SU-DHL-6 (cell line): ENCODE measurements around the gene EEF2.

ENCODE experiments used
- CTCF ChIP-seq: fragments of 200-600 bp; sonication (generic); IDR thresholded peaks from one replicate; pipeline ENCODE4 v1.5.1; 2017; ENCODE audit warnings: antibody characterized with exemption, mild to moderate bottlenecking, low read length, moderate library complexity; ENCODE audit not compliant: insufficient read depth, poor library complexity, severe bottlenecking
- EZH2phosphoT487 ChIP-seq: fragments of 200-600 bp; sonication (generic), shearing (Covaris generic); conservative IDR thresholded peaks from 2 replicates; pipeline ENCODE4 v1.6.1; 2018; ENCODE audit warnings: mild to moderate bottlenecking, antibody characterized with exemption, low read length, moderate library complexity, mixed read lengths

- TF ChIP-seq CTCF = no peak
- TF ChIP-seq EZH2phosphoT487 = no peak
Observed at GRCh38 chr19:4007021-4007835, 22.0 kb upstream of the EEF2 start, which contains the start of gene PIAS4.
